ENCODE measurements around the gene TPH2.

DNA sequence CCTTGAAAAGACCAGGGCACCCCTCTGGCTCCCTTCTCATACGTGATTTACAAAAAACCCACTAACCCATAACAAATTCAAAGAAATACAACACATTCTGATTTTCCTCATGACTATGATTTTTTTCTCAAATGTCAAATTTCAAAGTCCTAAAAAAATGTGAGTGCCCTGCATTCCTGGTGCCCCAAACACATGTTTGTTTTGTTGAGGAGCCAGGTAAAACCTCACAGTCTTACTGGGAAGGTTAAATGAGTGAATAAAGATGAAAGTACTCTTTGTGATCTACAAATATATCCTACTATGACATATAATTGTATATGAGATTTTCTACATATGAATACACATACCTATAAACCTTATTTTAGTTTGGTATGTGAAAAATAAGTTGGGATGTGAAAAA, 30.7 kb downstream of the TPH2 start:
- TF ChIP-seq, protein P1, sequence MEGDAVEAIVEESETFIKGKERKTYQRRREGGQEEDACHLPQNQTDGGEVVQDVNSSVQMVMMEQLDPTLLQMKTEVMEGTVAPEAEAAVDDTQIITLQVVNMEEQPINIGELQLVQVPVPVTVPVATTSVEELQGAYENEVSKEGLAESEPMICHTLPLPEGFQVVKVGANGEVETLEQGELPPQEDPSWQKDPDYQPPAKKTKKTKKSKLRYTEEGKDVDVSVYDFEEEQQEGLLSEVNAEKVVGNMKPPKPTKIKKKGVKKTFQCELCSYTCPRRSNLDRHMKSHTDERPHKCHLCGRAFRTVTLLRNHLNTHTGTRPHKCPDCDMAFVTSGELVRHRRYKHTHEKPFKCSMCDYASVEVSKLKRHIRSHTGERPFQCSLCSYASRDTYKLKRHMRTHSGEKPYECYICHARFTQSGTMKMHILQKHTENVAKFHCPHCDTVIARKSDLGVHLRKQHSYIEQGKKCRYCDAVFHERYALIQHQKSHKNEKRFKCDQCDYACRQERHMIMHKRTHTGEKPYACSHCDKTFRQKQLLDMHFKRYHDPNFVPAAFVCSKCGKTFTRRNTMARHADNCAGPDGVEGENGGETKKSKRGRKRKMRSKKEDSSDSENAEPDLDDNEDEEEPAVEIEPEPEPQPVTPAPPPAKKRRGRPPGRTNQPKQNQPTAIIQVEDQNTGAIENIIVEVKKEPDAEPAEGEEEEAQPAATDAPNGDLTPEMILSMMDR (IDR thresholded peaks at IDR 0.05) = no peak
- TF ChIP-seq JUN (CRISPR knock-in tag; IDR thresholded peaks at IDR 0.05) (no peak), TEAD4 (CRISPR knock-in tag; IDR thresholded peaks at IDR 0.05) (no peak), ZNF138 (CRISPR knock-in tag; conservative IDR thresholded peaks at IDR 0.05) (no peak), ZNF396 (CRISPR knock-in tag; IDR thresholded peaks at IDR 0.05; ENCODE audit: borderline replicate concordance) (no peak), ELF4 (CRISPR knock-in tag; IDR thresholded peaks at IDR 0.05; ENCODE audit: low read depth) (no peak)
- TF ChIP-seq, protein P2, sequence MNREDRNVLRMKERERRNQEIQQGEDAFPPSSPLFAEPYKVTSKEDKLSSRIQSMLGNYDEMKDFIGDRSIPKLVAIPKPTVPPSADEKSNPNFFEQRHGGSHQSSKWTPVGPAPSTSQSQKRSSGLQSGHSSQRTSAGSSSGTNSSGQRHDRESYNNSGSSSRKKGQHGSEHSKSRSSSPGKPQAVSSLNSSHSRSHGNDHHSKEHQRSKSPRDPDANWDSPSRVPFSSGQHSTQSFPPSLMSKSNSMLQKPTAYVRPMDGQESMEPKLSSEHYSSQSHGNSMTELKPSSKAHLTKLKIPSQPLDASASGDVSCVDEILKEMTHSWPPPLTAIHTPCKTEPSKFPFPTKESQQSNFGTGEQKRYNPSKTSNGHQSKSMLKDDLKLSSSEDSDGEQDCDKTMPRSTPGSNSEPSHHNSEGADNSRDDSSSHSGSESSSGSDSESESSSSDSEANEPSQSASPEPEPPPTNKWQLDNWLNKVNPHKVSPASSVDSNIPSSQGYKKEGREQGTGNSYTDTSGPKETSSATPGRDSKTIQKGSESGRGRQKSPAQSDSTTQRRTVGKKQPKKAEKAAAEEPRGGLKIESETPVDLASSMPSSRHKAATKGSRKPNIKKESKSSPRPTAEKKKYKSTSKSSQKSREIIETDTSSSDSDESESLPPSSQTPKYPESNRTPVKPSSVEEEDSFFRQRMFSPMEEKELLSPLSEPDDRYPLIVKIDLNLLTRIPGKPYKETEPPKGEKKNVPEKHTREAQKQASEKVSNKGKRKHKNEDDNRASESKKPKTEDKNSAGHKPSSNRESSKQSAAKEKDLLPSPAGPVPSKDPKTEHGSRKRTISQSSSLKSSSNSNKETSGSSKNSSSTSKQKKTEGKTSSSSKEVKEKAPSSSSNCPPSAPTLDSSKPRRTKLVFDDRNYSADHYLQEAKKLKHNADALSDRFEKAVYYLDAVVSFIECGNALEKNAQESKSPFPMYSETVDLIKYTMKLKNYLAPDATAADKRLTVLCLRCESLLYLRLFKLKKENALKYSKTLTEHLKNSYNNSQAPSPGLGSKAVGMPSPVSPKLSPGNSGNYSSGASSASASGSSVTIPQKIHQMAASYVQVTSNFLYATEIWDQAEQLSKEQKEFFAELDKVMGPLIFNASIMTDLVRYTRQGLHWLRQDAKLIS (CRISPR knock-in tag; IDR thresholded peaks at IDR 0.05; ENCODE audit: borderline replicate concordance) = no peak

Data from WTC11 (cell line).